HFFc6 (cell line): Measurements from ENCODE around the gene FAH. TPM values are rescaled to one million over a fixed set of nuclear protein-coding genes. Genes with fewer than 3 reads are reported as not detected.

Experiments used
- DNase-seq: peaks from one replicate; pipeline ENCODE4 v3.0.0-alpha.2; 2018
- H3K27ac Mint-ChIP-seq: 2 replicates; pipeline ENCODE4 v1.8.0; 2020; ENCODE audit warnings: mild to moderate bottlenecking, mixed read lengths
- H3K27me3 Mint-ChIP-seq: 2 replicates; pipeline ENCODE4 v1.8.0; 2021; ENCODE audit warnings: mild to moderate bottlenecking, moderate library complexity, mixed read lengths; ENCODE audit not compliant: insufficient read depth
- H3K36me3 Mint-ChIP-seq: 2 replicates; pipeline ENCODE4 v1.8.0; 2021; ENCODE audit warnings: low read depth, mixed read lengths
- H3K4me1 Mint-ChIP-seq: 2 replicates; pipeline ENCODE4 v1.8.0; 2020; ENCODE audit warnings: low read depth, mixed read lengths
- H3K4me3 Mint-ChIP-seq: 2 replicates; pipeline ENCODE4 v1.8.0; 2020; ENCODE audit warnings: mild to moderate bottlenecking, moderate library complexity, mixed read lengths
- H3K9me3 Mint-ChIP-seq: 2 replicates; pipeline ENCODE4 v1.8.0; 2020; ENCODE audit warnings: mild to moderate bottlenecking, mixed read lengths
- total RNA-seq, 6 experiments: library from RNA; stranded (reverse); fragmentation: NEBNext Ultra II Directional; extraction: Animal tissue kit (Norgen Biotek cat#: 25700); gene quantifications; 2 replicates in 1 of 6; 3 replicates in 5 of 6; pipeline ENCODE4 v1.2.3, GENCODE V29; 2021
- TF ChIP-seq, protein P1 (sequence below): fragments of 200-600 bp; sonication (generic); IDR thresholded peaks from 2 replicates; pipeline ENCODE4 v1.5.0; 2021; ENCODE audit warnings: antibody characterized with exemption, mild to moderate bottlenecking

The FAH gene
- total RNA-seq, 6 experiments from 2014 or later, result 51.1 to 75.4 (median 61.1) TPM

GRCh38 chr15:80214910-80215309 lies 62.1 kb downstream of the FAH start:
- DNase-seq, result no peak
- Mint-ChIP-seq H3K4me1 (no peaks in the 10 kb centered on the region), H3K27ac (no peak overlapping the region), H3K9me3 (peaks cover 8% of the 10 kb centered on the region; the same call in 1 of the 2 replicates), H3K36me3 (peaks cover 7% of the 10 kb centered on the region; the same call in 1 of the 2 replicates), H3K27me3 (peaks cover 12% of the 10 kb centered on the region), H3K4me3 (no peak overlapping the region)
- TF ChIP-seq, protein P1, sequence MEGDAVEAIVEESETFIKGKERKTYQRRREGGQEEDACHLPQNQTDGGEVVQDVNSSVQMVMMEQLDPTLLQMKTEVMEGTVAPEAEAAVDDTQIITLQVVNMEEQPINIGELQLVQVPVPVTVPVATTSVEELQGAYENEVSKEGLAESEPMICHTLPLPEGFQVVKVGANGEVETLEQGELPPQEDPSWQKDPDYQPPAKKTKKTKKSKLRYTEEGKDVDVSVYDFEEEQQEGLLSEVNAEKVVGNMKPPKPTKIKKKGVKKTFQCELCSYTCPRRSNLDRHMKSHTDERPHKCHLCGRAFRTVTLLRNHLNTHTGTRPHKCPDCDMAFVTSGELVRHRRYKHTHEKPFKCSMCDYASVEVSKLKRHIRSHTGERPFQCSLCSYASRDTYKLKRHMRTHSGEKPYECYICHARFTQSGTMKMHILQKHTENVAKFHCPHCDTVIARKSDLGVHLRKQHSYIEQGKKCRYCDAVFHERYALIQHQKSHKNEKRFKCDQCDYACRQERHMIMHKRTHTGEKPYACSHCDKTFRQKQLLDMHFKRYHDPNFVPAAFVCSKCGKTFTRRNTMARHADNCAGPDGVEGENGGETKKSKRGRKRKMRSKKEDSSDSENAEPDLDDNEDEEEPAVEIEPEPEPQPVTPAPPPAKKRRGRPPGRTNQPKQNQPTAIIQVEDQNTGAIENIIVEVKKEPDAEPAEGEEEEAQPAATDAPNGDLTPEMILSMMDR, result no peak

GRCh38 chr15:80216141-80216540 lies 63.3 kb downstream of the FAH start:
- Mint-ChIP-seq H3K27ac (no peak overlapping the region), H3K36me3 (peaks cover 7% of the 10 kb centered on the region; the same call in 1 of the 2 replicates), H3K27me3 (peaks cover 12% of the 10 kb centered on the region)

GRCh38 chr15:80216911-80217310 lies 64.1 kb downstream of the FAH start:
- Mint-ChIP-seq H3K4me1 (no peaks in the 10 kb centered on the region), H3K27ac (no peak overlapping the region), H3K27me3 (peaks cover 9% of the 10 kb centered on the region), H3K36me3 (peaks cover 7% of the 10 kb centered on the region; the same call in 1 of the 2 replicates), H3K4me3 (no peak overlapping the region), H3K9me3 (peaks cover 8% of the 10 kb centered on the region; the same call in 1 of the 2 replicates)
- TF ChIP-seq, protein P1, result no peak
- no peak for DNase-seq

More at GRCh38 chr15:80216141-80216540, 63.3 kb downstream of the FAH start:
- Mint-ChIP-seq H3K9me3 (peaks cover 8% of the 10 kb centered on the region; the same call in 1 of the 2 replicates), H3K4me1 (no peaks in the 10 kb centered on the region), H3K4me3 (no peak overlapping the region)
- DNase-seq, result no peak
- TF ChIP-seq, protein P1, result no peak

GRCh38 chr15:80217327-80217900 lies 64.6 kb downstream of the FAH start:
- peaks cover 9% of the 10 kb centered on the region for H3K27me3 Mint-ChIP-seq

GRCh38 chr15:80219955-80220354 lies 67.2 kb downstream of the FAH start:
- Mint-ChIP-seq H3K27me3 (peaks cover 6% of the 10 kb centered on the region; the same call in 1 of the 2 replicates), H3K27ac (no peak overlapping the region), H3K4me1 (no peaks in the 10 kb centered on the region), H3K4me3 (no peak overlapping the region), H3K36me3 (no peaks in the 10 kb centered on the region), H3K9me3 (no peaks in the 10 kb centered on the region)
- TF ChIP-seq, protein P1, result no peak
- DNase-seq, result no peak

More at GRCh38 chr15:80217327-80217900, 64.6 kb downstream of the FAH start:
- Mint-ChIP-seq H3K4me3 (no peak overlapping the region), H3K36me3 (peaks cover 7% of the 10 kb centered on the region; the same call in 1 of the 2 replicates), H3K4me1 (no peaks in the 10 kb centered on the region), H3K9me3 (peaks cover 8% of the 10 kb centered on the region; the same call in 1 of the 2 replicates), H3K27ac (no peak overlapping the region)
- TF ChIP-seq, protein P1, result no peak
- no peak for DNase-seq
